Stimulated activated CD4-positive, alpha-beta T cell treated with anti-CD3 and anti-CD28 coated beads, TNF-alpha, amount 100 ng/mL, for 24 hours (primary cell): Measurements from ENCODE around the gene TRMT10B.
"Not testable (repeated sequence)": the region's sequence is repeated elsewhere in the genome, so short reads cannot be mapped to it uniquely, and the experiment has no call there.

ENCODE experiments used
- DNase-seq, 3 experiments: peaks; one replicate each; pipeline ENCODE4 v3.0.0-alpha.2; 2020; ENCODE audit warnings: low read depth in 3 of 3

The TRMT10B gene

DNA sequence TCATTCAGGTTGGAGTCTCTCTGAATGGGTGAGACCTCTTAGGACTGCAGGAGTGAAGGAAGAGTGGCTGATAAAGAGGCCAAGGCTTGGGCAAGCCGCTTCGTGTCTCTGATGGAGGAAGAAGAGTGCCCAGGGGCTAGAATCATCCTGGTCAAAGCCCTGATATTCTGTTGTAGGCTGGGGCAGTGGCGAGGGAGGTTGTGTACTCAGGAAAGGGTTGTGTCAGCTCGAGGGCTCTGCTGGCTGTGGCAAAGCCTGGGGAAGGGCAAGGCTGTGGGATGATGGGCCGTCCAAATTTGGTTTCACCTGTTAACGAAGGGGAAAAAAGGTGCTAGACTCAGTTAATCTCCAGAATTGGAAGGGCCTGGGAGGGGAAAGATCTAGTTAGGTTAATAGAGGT, 2.4 kb upstream of the TRMT10B start:
- DNase-seq = no peak

DNA sequence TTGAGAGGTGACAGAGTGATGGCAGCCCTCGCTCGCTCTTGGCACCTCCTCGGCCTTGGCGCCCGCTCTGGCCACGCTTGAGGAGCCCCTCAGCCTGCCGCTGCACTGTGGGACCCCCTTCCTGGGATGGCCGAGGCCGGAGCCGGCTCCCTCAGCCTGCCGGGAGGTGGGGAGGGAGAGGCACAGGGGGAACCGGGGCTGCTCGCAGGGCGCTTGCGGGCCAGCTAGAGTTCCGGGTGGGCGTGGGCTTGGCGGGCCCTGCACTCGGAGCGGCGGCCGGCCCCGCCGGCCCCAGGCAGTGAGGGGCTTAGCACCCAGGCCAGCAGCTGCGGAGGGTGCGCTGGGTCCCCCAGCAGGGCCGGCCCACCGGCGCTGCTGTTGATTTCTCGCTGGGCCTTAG, 1.9 kb upstream of the TRMT10B start:
- DNase-seq = not testable (repeated sequence)

- not testable (repeated sequence) for DNase-seq
These were observed 1.5 kb upstream of the TRMT10B start for GRCh38 chr9:37752112-37752511.

DNA sequence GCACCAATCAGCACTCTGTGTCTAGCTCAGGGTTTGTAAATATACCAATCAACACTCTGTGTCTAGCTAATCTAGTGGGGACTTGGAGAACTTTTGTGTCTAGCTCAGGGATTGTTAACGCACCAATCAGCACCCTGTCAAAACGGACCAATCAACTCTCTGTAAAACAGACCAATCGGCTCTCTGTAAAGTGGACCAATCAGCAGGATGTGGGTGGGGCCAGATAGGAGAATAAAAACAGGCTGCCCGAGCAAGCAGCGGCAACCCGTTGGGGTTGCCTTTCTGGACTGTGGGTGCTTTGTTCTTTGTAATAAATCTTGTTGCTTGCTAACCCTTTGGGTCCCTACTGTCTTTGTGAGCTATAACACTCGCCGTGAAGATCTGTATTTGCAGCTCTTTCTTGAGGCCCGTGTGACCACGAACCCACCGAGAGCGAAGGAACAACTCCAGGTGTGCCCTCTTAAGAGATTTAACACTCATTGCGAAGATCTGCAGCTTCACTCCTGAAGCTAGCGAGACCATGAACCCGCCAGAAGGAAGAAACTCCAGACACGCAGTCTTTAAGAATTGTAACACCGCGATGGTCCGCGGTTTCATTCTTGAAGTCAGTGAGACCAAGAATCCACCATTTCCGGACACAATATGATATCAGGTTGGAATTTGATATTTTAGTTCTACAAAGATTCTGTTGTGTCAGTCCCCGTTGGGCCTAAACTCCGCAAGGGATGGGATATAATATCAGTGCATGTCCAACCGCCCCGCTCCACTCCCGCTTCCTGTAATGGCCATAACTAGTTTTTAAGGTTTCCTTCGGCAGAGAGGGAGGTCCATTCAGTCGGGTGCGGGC, 740 bp upstream of the TRMT10B start:
- DNase-seq = peak in 1 of 3 experiments; percentile 7

GRCh38 chr9:37758747-37759146, 5.1 kb downstream of the TRMT10B start:
- DNase-seq = no peak

GRCh38 chr9:37760416-37761161, 7.0 kb downstream of the TRMT10B start:
- DNase-seq = no peak

- DNase-seq = no peak
These were observed 7.9 kb downstream of the TRMT10B start for GRCh38 chr9:37761511-37761910.

DNA sequence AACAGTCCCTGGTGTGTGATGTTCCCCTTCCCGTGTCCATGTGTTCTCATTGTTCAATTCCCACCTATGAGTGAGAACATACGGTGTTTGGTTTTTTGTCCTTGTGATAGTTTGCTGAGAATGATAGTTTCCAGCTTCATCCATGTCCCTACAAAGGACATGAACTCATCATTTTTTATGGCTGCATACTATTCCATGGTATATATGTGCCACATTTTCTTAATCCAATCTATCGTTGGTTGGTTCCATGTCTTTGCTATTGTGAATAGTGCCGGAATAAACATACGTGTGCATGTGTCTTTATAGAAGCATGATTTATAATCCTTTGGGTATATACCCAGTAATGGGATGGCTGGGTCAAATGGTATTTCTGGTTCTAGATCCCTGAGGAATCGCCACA, 11.7 kb downstream of the TRMT10B start:
- DNase-seq = not testable (repeated sequence)

GRCh38 chr9:37769306-37769705, 15.7 kb downstream of the TRMT10B start:
- no peak for DNase-seq

GRCh38 chr9:37769995-37770394, 16.4 kb downstream of the TRMT10B start:
- no peak for DNase-seq

DNA sequence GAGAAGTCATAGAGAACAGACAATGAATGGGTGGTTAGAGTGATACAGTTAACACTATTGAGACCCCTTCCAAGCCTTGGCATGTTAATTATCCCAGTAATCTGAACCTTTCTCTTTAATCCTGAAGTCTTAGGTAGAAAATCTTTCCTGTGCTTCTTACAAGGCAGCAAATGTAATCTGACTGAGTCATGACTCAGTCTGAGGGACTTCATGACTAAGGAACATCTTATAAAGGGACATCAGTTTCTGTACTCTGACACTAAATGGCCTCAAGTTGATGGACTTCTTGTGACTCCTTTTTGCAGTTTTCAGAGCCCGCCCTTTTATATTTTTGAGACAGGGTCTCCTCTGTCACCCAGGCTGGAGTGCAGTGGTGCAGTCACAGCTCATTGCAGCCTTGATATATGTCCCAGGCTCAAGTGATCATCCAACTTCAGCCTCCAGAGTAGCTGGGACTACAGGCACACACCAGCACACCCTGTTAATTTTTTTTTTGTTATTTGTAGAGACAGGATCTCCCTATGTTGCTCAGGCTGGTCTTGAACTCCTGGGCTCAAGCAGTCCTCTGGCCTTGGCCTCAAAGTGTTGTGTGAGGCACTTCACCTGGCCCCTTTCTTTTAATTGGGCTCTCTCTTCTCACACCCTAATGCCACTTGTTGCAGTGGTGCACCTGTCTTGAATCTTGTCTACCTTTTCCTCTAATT, 21.8 kb downstream of the TRMT10B start:
- no peak for DNase-seq

GRCh38 chr9:37776328-37776727, 22.7 kb downstream of the TRMT10B start:
- DNase-seq = no peak

GRCh38 chr9:37778534-37778933, 24.9 kb downstream of the TRMT10B start:
- DNase-seq = no peak

GRCh38 chr9:37784291-37784615, 30.6 kb downstream of the TRMT10B start:
- DNase-seq = no peak

DNA sequence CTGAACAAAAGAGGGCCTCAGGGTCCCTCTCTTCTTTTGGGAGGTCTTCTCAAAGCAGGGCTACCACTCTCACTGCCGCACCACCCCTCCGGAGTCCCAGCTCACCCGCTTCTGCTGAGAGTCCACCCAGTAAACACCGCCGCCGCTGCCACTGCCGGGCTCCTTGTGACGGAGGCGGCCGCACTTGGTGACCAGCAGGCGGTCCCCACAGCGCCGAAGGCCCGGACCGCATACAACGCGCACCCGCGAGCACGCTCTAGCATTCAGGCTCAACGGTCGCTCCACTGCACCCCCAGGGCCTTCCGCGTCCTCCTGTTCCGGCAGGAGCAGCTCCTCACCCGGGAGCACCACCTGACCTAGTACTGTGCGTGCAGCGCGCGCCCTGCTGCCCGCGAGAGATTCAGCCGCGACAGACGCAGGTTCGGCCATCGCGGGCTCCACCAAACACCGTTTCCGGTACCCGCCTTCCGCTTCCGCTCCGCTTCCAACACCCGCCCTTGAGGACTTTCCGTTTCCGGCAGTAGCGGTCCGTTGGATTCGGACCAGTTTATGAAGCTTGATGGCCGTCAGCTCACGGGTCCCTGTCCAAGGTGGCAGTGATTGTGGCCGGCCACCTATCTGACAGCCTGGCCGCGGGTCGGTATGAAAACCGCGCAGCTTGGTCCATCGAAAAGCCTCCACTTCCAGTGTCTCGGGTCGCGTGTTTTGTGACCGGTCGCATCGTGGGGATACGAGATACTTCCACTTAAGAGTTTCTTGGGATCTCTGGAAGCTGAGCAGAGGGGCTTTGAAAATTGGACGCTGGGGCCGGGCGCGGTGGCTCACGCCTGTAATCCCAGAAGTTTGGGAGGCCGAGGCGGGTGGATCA, 31.2 kb downstream of the TRMT10B start, which contains the start of gene EXOSC3:
TSS of gene EXOSC3 (minus strand) at position 449 of the 868 bp plus-strand sequence. CDS start at position 429, 20 bp downstream.
- DNase-seq = peak; percentile 79 to 86 (median 83)

DNA sequence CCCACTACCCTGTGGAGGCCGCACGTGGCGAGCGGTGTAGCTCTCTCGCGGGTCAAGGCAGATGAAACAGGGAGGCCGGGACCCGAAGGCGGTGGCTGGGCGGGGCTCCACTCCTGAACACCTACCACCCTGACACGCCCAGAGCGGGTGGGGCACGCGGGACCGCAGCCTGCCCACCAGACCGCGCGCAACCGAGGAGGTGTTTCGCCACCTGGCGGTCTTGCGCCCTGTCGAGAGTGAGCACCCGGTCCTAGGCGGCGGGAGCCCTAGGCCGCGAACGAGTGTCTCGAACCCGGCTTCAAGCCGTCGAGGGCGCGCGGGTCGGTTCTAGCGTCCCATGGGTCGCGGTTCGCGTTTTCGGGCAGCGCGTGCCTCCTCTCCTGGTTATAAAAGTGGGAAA, 33.5 kb downstream of the TRMT10B start:
- no peak for DNase-seq

- DNase-seq = no peak
These were observed 34.7 kb downstream of the TRMT10B start for GRCh38 chr9:37788332-37788731.

DNA sequence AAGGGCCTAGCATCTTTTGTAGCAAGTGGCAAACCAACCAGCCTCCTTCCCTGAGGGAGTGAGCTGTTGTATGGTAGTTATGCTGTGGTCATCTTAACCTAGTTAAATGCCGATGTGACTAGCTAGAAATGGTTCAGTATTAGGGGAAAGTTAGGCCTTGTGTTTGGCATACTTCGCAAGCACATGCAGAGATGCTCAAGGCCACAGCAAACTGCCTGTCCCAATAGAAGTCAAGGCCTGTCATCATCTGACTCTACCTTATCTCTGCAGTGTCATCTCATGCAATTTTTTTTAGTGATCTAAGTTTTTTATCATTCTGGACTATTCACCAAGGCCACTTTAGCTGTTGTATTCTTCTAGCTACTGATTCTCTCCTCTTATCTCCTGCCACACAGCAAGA, 36.5 kb downstream of the TRMT10B start:
- no peak for DNase-seq

- DNase-seq = no peak
These were observed 38.5 kb downstream of the TRMT10B start for GRCh38 chr9:37792122-37792521.

- no peak for DNase-seq
These were observed 42.6 kb downstream of the TRMT10B start for GRCh38 chr9:37796232-37796631.

DNA sequence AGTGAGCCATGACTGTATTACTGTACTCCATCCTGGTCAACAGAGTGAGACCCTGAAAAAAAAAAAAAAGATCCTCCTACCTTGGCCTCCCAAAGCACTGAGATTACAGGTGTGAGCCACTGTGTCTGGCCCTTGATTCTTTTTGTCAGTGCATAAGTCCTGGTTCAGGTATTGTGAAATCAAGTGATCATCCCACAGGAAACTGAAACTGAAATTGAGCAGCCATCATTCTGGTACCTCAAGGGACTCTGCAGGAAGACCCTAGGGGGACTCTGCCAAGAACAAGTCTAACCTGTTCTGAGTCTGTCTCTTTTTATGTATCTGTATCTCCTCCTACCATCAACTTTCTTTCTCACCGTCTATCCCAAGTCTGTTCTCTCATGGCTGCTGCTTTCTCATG, 45.1 kb downstream of the TRMT10B start:
- DNase-seq = no peak
